Measurements from ENCODE around the gene GTF3C1. TPM values are rescaled to one million over a fixed set of nuclear protein-coding genes. Genes with fewer than 3 reads are reported as not detected.

GTF3C1 gene
- total RNA-seq, 2 donors from 2014 or later, result 164 to 233 TPM

- Histone ChIP-seq H3K27me3 (replicated peaks; ENCODE audit: insufficient read depth) (no peaks in the 10 kb centered on the region), H3K4me1 (replicated peaks) (peaks cover 20% of the 10 kb centered on the region), H3K36me3 (no peaks in the 10 kb centered on the region), H3K9me3 (no peaks in the 10 kb centered on the region), H3K27ac (peak overlapping the region; percentile 75 to 76), H3K4me3 (no peak overlapping the region)
- intact Hi-C loops (cut with DNase I), result no loop called here
- no peak for DNase-seq (ENCODE audit: low spot score)
- TF ChIP-seq POLR2A (IDR thresholded peaks at IDR 0.05) (no peak), POLR2AphosphoS5 (IDR thresholded peaks at IDR 0.05) (peak; percentile 60)
- WGBS, result 81% methylated on average over 12 of the region's 12 CpGs
These were observed 34.9 kb downstream of the GTF3C1 start for GRCh38 chr16:27514806-27515205.

GRCh38 chr16:27511657-27512448 lies 37.9 kb downstream of the GTF3C1 start:
- H3K27ac ChIP-seq, result peak overlapping the region; percentile 41 to 76
- peaks cover 9% of the 10 kb centered on the region for H3K4me1 ChIP-seq (replicated peaks)
- H3K4me3 ChIP-seq, result no peak overlapping the region
- no peaks in the 10 kb centered on the region for H3K9me3 ChIP-seq
- TF ChIP-seq POLR2AphosphoS5 (IDR thresholded peaks at IDR 0.05) (no peak), CTCF (IDR thresholded peaks at IDR 0.05) (peak in 1 of 4 experiments; percentile 8), POLR2A (IDR thresholded peaks at IDR 0.05) (no peak)
- no peaks in the 10 kb centered on the region for H3K27me3 ChIP-seq (replicated peaks; ENCODE audit: insufficient read depth)
- WGBS, result 60% methylated on average over 22 of the region's 22 CpGs
- intact Hi-C loops (cut with DNase I), result no loop called here
- no peak for DNase-seq (ENCODE audit: low spot score)
- peaks cover 0 to 10% of the 10 kb centered on the region in 2 donors for H3K36me3 ChIP-seq

- TF ChIP-seq POLR2AphosphoS5 (IDR thresholded peaks at IDR 0.05) (no peak), POLR2A (IDR thresholded peaks at IDR 0.05) (no peak), CTCF (IDR thresholded peaks at IDR 0.05) (no peak)
- peaks cover 2 to 14% of the 10 kb centered on the region in 2 donors for H3K36me3 ChIP-seq
- H3K4me3 ChIP-seq, result no peak overlapping the region
- no peak overlapping the region for H3K27ac ChIP-seq
- WGBS, result 92% methylated on average over 9 of the region's 9 CpGs
- intact Hi-C loops (cut with DNase I), result no loop called here
- no peak for DNase-seq (ENCODE audit: low spot score)
- H3K27me3 ChIP-seq (replicated peaks; ENCODE audit: insufficient read depth), result no peaks in the 10 kb centered on the region
- H3K4me1 ChIP-seq (replicated peaks), result peaks cover 11% of the 10 kb centered on the region
- no peaks in the 10 kb centered on the region for H3K9me3 ChIP-seq
These were observed 41.2 kb downstream of the GTF3C1 start for GRCh38 chr16:27508476-27508875.

GRCh38 chr16:27506771-27507170 lies 42.9 kb downstream of the GTF3C1 start:
- no peaks in the 10 kb centered on the region for H3K9me3 ChIP-seq

More at GRCh38 chr16:27506771-27507170, 42.9 kb downstream of the GTF3C1 start:
- no peaks in the 10 kb centered on the region for H3K27me3 ChIP-seq (replicated peaks; ENCODE audit: insufficient read depth)
- no peak overlapping the region for H3K4me3 ChIP-seq
- WGBS, result 94% methylated on average over 17 of the region's 17 CpGs
- peaks cover 17 to 25% of the 10 kb centered on the region in 2 donors for H3K36me3 ChIP-seq
- peak overlapping the region in 1 of 2 donors; percentile 76 for H3K27ac ChIP-seq
- no peak for DNase-seq (ENCODE audit: low spot score)
- TF ChIP-seq CTCF (IDR thresholded peaks at IDR 0.05) (no peak), POLR2AphosphoS5 (IDR thresholded peaks at IDR 0.05) (no peak), POLR2A (IDR thresholded peaks at IDR 0.05) (no peak)
- intact Hi-C loops (cut with DNase I), result no loop called here
- H3K4me1 ChIP-seq (replicated peaks), result peaks cover 9% of the 10 kb centered on the region
